ENCODE measurements around the gene CELSR2.

CELSR2 gene

DNA sequence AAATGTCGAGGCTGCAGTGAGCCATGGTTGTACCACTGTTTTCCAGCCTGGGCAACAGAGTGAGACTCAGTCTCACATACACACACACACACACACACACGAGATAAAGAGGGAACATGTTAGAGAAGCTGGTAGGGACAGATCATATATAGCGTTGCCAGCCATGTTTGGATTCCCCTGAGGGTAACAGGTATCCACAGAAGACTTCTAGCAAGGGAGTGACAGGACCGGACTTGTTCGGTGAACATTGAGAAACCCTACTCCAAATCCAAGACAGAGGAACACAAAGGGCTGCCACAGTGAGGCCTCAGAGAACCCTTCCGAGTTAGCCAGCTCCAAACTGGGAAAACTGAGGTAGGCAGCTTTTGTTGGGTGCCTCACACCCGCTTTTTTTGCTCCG lies 39.3 kb upstream of the CELSR2 start:
- TF ChIP-seq POLR2AphosphoS5 (IDR thresholded peaks at IDR 0.05; ENCODE audit: low read depth, low read length) (no peak), SIN3A (IDR thresholded peaks at IDR 0.05; ENCODE audit: borderline replicate concordance, insufficient read depth, low read length) (no peak), FOXP2 (optimal IDR thresholded peaks at IDR 0.05; ENCODE audit: borderline replicate concordance, extremely low read depth, extremely low read length, insufficient read depth) (no peak), TAF1 (IDR thresholded peaks at IDR 0.05; ENCODE audit: borderline replicate concordance, insufficient read depth, low read length) (no peak)
- TF ChIP-seq, protein P1, sequence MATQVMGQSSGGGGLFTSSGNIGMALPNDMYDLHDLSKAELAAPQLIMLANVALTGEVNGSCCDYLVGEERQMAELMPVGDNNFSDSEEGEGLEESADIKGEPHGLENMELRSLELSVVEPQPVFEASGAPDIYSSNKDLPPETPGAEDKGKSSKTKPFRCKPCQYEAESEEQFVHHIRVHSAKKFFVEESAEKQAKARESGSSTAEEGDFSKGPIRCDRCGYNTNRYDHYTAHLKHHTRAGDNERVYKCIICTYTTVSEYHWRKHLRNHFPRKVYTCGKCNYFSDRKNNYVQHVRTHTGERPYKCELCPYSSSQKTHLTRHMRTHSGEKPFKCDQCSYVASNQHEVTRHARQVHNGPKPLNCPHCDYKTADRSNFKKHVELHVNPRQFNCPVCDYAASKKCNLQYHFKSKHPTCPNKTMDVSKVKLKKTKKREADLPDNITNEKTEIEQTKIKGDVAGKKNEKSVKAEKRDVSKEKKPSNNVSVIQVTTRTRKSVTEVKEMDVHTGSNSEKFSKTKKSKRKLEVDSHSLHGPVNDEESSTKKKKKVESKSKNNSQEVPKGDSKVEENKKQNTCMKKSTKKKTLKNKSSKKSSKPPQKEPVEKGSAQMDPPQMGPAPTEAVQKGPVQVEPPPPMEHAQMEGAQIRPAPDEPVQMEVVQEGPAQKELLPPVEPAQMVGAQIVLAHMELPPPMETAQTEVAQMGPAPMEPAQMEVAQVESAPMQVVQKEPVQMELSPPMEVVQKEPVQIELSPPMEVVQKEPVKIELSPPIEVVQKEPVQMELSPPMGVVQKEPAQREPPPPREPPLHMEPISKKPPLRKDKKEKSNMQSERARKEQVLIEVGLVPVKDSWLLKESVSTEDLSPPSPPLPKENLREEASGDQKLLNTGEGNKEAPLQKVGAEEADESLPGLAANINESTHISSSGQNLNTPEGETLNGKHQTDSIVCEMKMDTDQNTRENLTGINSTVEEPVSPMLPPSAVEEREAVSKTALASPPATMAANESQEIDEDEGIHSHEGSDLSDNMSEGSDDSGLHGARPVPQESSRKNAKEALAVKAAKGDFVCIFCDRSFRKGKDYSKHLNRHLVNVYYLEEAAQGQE (IDR thresholded peaks at IDR 0.05; ENCODE audit: insufficient read depth in 1 of 2, low read depth in 2 of 2, low read length in 2 of 2): no peak

DNA sequence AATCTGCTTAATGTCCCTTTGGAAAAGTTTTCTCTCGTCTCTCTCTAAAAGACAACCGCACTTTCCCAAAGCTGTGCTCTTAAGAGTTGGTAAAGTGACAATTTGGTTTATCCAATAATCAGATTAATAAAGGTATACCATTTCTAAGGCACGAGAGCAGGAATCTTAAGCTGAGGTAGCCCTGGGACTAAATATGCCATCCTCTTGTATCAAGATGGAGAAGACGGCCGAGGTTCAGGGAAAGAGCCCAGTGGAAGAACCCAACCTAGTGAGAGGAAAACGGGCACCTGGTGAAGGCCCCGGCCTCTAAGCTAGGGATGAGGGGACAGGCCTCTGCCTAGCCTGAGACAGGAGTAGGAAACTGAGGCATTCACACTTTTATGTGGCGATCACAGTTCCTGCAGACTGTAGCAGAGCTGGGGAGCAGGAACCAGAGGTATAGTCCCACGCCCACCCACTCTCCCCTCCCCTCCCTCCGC lies 36.0 kb upstream of the CELSR2 start:
- TF ChIP-seq, protein P1 (IDR thresholded peaks at IDR 0.05; ENCODE audit: insufficient read depth in 1 of 2, low read depth in 2 of 2, low read length in 2 of 2): no peak
- TF ChIP-seq POLR2AphosphoS5 (IDR thresholded peaks at IDR 0.05; ENCODE audit: low read depth, low read length) (no peak), TAF1 (IDR thresholded peaks at IDR 0.05; ENCODE audit: borderline replicate concordance, insufficient read depth, low read length) (no peak), FOXP2 (optimal IDR thresholded peaks at IDR 0.05; ENCODE audit: borderline replicate concordance, extremely low read depth, extremely low read length, insufficient read depth) (no peak), SIN3A (IDR thresholded peaks at IDR 0.05; ENCODE audit: borderline replicate concordance, insufficient read depth, low read length) (no peak)

DNA sequence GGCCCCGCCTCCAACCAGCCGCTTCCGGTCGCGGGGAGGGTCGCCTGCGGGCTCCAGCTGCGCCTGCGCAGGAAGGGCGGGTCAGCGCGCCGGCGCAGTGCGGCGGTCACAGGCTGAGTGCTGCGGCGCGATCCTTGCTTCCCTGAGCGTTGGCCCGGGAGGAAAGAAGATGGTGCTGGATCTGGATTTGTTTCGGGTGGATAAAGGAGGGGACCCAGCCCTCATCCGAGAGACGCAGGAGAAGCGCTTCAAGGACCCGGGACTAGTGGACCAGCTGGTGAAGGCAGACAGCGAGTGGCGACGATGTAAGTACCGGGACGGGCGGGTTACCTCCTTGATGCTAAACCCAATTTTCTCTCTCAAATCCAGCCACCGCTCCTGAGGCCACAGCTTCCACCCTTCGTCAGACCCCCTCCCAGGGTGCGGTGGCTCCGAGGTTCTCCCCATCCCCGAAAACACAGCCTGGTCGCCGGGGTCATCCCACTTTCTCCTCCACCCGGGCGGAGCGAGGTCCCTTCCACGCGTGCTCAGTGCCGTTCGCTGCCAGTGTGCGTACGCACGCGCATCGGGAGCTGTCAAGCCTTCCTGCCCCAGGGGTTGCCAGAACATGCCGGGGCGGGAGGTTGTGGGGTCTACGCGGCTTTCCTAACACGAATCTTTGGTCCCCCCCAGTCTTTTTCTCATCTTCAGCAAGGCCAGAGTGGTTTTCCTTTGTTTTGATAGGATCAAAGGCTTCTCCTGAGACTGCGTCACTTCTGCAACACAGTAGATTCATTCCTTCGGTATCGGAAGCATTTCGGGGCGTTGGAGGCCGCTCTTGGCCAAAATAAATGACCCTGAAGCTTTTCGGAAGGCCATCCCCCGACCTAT lies 35.3 kb upstream of the CELSR2 start, which contains the start of gene SARS1:
Gene SARS1, plus strand, starts transcription at position 95 of the 870 bp plus-strand sequence. Its CDS starts 75 bp downstream, at position 170.
- TF ChIP-seq POLR2AphosphoS5 (IDR thresholded peaks at IDR 0.05; ENCODE audit: low read depth, low read length): peak; percentile 97
- peak; percentile 47 for TF ChIP-seq FOXP2 (optimal IDR thresholded peaks at IDR 0.05; ENCODE audit: borderline replicate concordance, extremely low read depth, extremely low read length, insufficient read depth)
- TF ChIP-seq, protein P1 (IDR thresholded peaks at IDR 0.05; ENCODE audit: insufficient read depth in 1 of 2, low read depth in 2 of 2, low read length in 2 of 2): no peak
- 0 out of 2 replicates have a peak, but pooled peaks have one; percentile 44 for TF ChIP-seq TAF1 (IDR thresholded peaks at IDR 0.05; ENCODE audit: borderline replicate concordance, insufficient read depth, low read length)
- peak; percentile 73; the same call in 1 of the 2 replicates for TF ChIP-seq SIN3A (IDR thresholded peaks at IDR 0.05; ENCODE audit: borderline replicate concordance, insufficient read depth, low read length)

DNA sequence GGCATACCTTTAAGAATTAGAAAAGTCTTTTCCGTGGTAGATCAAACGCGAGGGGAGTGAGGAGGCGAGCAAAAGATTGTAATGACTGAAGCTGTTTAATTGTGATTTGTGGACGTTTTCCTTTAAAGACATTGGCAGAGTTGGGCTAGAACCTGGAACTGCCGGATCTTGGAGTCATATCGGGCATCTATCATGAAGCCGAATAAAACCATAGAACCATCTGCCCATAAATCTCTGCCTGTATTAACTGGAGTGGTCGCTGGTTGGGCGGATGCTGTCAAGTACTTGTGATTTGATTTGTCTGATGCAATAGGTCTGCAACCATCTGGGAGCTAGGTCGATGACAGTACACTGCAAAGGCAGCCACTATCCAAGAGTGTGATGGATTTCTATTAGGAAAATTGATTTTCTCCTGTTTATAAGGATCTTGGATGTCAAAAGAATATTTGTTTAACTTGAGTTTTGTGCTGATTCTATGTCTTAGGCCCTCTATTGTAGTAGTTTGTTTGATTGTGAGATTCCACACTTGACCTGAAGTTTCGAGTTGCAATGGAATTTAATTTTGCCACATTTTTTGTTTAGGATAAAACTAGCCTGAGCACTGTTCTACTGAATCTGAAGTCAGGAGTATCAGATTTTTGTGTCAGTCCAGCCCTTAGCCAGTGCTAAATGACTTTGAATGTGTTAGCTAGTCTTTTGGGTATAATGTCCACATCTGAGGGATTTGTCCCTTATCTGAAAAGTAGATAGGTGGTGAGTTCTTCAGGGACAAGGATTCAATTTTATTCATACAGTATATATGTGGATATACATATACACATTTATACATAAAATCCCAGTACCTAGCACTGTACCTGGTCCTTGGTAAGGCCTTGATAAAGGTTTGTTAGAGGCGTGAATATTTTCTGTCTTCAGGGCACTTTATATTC lies 34.4 kb upstream of the CELSR2 start:
- peak; percentile 68; the same call in 1 of the 2 replicates for TF ChIP-seq TAF1 (IDR thresholded peaks at IDR 0.05; ENCODE audit: borderline replicate concordance, insufficient read depth, low read length)
- peak; percentile 59; the same call in 1 of the 2 replicates for TF ChIP-seq POLR2AphosphoS5 (IDR thresholded peaks at IDR 0.05; ENCODE audit: low read depth, low read length)
- TF ChIP-seq SIN3A (IDR thresholded peaks at IDR 0.05; ENCODE audit: borderline replicate concordance, insufficient read depth, low read length): peak; percentile 90; the same call in 1 of the 2 replicates
- no peak for TF ChIP-seq FOXP2 (optimal IDR thresholded peaks at IDR 0.05; ENCODE audit: borderline replicate concordance, extremely low read depth, extremely low read length, insufficient read depth)
- TF ChIP-seq, protein P1 (IDR thresholded peaks at IDR 0.05; ENCODE audit: insufficient read depth in 1 of 2, low read depth in 2 of 2, low read length in 2 of 2): 0 out of 4 replicates have a peak, but pooled peaks of 1 of the 2 experiments have one; percentile 32
